Tibial nerve (tissue), 4 donors: ENCODE measurements around the gene SLC7A7.

Experiments
- EP300 ChIP-seq, 2 donors: sonication (generic); formaldehyde crosslinking; IDR thresholded peaks; one replicate each; pipeline ENCODE4 v1.6.1; 2017; ENCODE audit warnings: antibody characterized with exemption in 2 of 2, mild to moderate bottlenecking in 1 of 2
- POLR2A ChIP-seq, 2 donors: fragments of 450-650 bp; IDR thresholded peaks; one replicate each; pipeline ENCODE4 v1.6.1; 2017; ENCODE audit warnings: antibody characterized with exemption in 2 of 2, mild to moderate bottlenecking in 2 of 2, moderate library complexity in 2 of 2
- TF ChIP-seq, protein P1 (sequence below), 5 experiments: fragments of 200-600 bp in 3 of 5; fragments of 450-650 bp in 2 of 5; sonication (generic) in 3 of 5; IDR thresholded peaks; one replicate each; pipeline ENCODE4 v1.5.1; 2016 to 2019; ENCODE audit warnings: antibody characterized with exemption in 5 of 5, mild to moderate bottlenecking in 3 of 5, moderate library complexity in 2 of 5

- no peak for TF ChIP-seq POLR2A (IDR thresholded peaks at IDR 0.05)
- TF ChIP-seq, protein P1, sequence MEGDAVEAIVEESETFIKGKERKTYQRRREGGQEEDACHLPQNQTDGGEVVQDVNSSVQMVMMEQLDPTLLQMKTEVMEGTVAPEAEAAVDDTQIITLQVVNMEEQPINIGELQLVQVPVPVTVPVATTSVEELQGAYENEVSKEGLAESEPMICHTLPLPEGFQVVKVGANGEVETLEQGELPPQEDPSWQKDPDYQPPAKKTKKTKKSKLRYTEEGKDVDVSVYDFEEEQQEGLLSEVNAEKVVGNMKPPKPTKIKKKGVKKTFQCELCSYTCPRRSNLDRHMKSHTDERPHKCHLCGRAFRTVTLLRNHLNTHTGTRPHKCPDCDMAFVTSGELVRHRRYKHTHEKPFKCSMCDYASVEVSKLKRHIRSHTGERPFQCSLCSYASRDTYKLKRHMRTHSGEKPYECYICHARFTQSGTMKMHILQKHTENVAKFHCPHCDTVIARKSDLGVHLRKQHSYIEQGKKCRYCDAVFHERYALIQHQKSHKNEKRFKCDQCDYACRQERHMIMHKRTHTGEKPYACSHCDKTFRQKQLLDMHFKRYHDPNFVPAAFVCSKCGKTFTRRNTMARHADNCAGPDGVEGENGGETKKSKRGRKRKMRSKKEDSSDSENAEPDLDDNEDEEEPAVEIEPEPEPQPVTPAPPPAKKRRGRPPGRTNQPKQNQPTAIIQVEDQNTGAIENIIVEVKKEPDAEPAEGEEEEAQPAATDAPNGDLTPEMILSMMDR (IDR thresholded peaks at IDR 0.05) = no peak
- no peak for TF ChIP-seq EP300 (IDR thresholded peaks at IDR 0.05)
Observed at GRCh38 chr14:22773162-22774010, 41.8 kb downstream of the SLC7A7 start.
